CD4-positive, alpha-beta memory T cell (primary cell): ENCODE results near the gene FOXC1. TPM values are rescaled to one million over a fixed set of nuclear protein-coding genes. Genes with fewer than 3 reads are reported as not detected.

ENCODE experiments used
- CTCF ChIA-PET: fragments of 350-600 bp; sonication (Branson Sonifier 250); formaldehyde crosslinking; loops from one replicate; lab custom pipeline; 2021; ENCODE audit warnings: inconsistent platforms; ENCODE audit not compliant: partially characterized antibody; lab: Charles Lee
- POLR2A ChIA-PET: fragments of 350-600 bp; sonication (Branson Sonifier 250); formaldehyde crosslinking; loops from one replicate; lab custom pipeline; 2021; ENCODE audit not compliant: partially characterized antibody; lab: Charles Lee
- DNase-seq, 5 donors: peaks; one replicate each; pipeline versions ENCODE4 v3.0.0 to v3.0.0-alpha.2; 2020 to 2022; ENCODE audit warnings: mixed read lengths in 1 of 5
- H3K27ac ChIP-seq: one replicate; pipeline ENCODE4 v1.7.0; 2013; ENCODE audit warnings: low read depth, low read length
- H3K27me3 ChIP-seq: 2 replicates; pipeline ENCODE4 v1.7.0; 2013; ENCODE audit warnings: mild to moderate bottlenecking, low read length, moderate library complexity; ENCODE audit not compliant: insufficient read depth
- H3K36me3 ChIP-seq: 2 replicates; pipeline ENCODE4 v1.7.0; 2013; ENCODE audit warnings: mild to moderate bottlenecking, low read length, moderate library complexity; ENCODE audit not compliant: insufficient read depth
- H3K4me1 ChIP-seq: 2 replicates; pipeline ENCODE4 v1.7.0; 2013; ENCODE audit warnings: mild to moderate bottlenecking, low read length, moderate library complexity; ENCODE audit not compliant: insufficient read depth
- H3K4me3 ChIP-seq, 2 donors: one replicate each; pipeline ENCODE4 v1.7.0; 2013; ENCODE audit warnings: low read length in 2 of 2, mild to moderate bottlenecking in 1 of 2
- H3K9me3 ChIP-seq, 2 donors: one replicate each; pipeline ENCODE4 v1.7.0; 2013; ENCODE audit warnings: low read length in 2 of 2, control low read depth in 1 of 2; ENCODE audit not compliant: control insufficient read depth in 1 of 2
- H3K27ac Mint-ChIP-seq, 7 donors: one replicate each; pipeline ENCODE4 v1.8.0; 2020 to 2021; ENCODE audit warnings: mixed read lengths in 7 of 7, mild to moderate bottlenecking in 6 of 7, inconsistent platforms in 3 of 7, moderate library complexity in 3 of 7
- H3K27me3 Mint-ChIP-seq, 2 donors: one replicate each; pipeline ENCODE4 v1.8.0; 2020 to 2021; ENCODE audit warnings: mixed read lengths in 2 of 2
- H3K36me3 Mint-ChIP-seq, 2 donors: one replicate each; pipeline ENCODE4 v1.8.0; 2020 to 2021; ENCODE audit warnings: mixed read lengths in 2 of 2, inconsistent platforms in 1 of 2, mild to moderate bottlenecking in 1 of 2
- H3K4me1 Mint-ChIP-seq, 4 donors: one replicate each; pipeline ENCODE4 v1.8.0; 2020 to 2021; ENCODE audit warnings: mixed read lengths in 4 of 4, mild to moderate bottlenecking in 1 of 4
- H3K4me3 Mint-ChIP-seq, 8 donors: one replicate each; pipeline ENCODE4 v1.8.0; 2020 to 2021; ENCODE audit warnings: mixed read lengths in 8 of 8, mild to moderate bottlenecking in 7 of 8, moderate library complexity in 6 of 8, inconsistent platforms in 3 of 8
- H3K9me3 Mint-ChIP-seq, 8 donors: one replicate each; pipeline ENCODE4 v1.8.0; 2020 to 2021; ENCODE audit warnings: mixed read lengths in 8 of 8, mild to moderate bottlenecking in 5 of 8, inconsistent platforms in 3 of 8, moderate library complexity in 1 of 8
- intact Hi-C: fragments of 100-400 bp; cut with micrococcal nuclease; formaldehyde crosslinking; loops from one replicate; pipeline ENCODE4 v1.15.1; 2023
- polyA plus RNA-seq, 2 donors: library from polyadenylated mRNA; unstranded; fragments of 300-500 nt; fragmentation: Illumina TruSeq; gene quantifications; one replicate each; pipeline ENCODE4 v1.2.3, GENCODE V29; 2021
- total RNA-seq, 2 experiments: library from RNA; stranded (reverse); gene quantifications; one replicate each; pipeline ENCODE4 v1.2.3, GENCODE V29; 2021

The FOXC1 gene
- total and polyA plus RNA-seq, 4 experiments from 2014 or later, result not detected

GRCh38 chr6:1594445-1595200 is 15.1 kb upstream of the FOXC1 start:
- H3K27me3 ChIP-seq, result peaks cover 23% of the 10 kb centered on the region
- no peaks in the 10 kb centered on the region for H3K9me3 ChIP-seq
- Mint-ChIP-seq H3K9me3 (no peaks in the 10 kb centered on the region), H3K4me3 (no peak overlapping the region), H3K4me1 (peaks cover 0 to 4% (median 3%) of the 10 kb centered on the region in 4 donors), H3K27me3 (peaks cover 41 to 43% of the 10 kb centered on the region in 2 donors), H3K27ac (no peak overlapping the region), H3K36me3 (no peaks in the 10 kb centered on the region)
- no peaks in the 10 kb centered on the region for H3K36me3 ChIP-seq
- no peak for DNase-seq
- peaks cover 5% of the 10 kb centered on the region for H3K4me1 ChIP-seq
- no peak overlapping the region for H3K4me3 ChIP-seq
- ChIA-PET CTCF (interaction anchor here (1.0 to 10.2 kb wide), 17 partner anchors 7 to 1156 kb away, joined by 3 to 216 read pairs (median 7); partner anchors contain the start of genes FOXC1 and MYLK4), POLR2A (no interaction called here)
- intact Hi-C loops, result loop anchor here (10.0 kb wide), 1 partner anchor 950 kb away; no protein-coding TSS in a partner anchor
- no peak overlapping the region for H3K27ac ChIP-seq

GRCh38 chr6:1595271-1596087 is 14.2 kb upstream of the FOXC1 start:
- Mint-ChIP-seq H3K4me1 (peaks cover 0 to 4% (median 3%) of the 10 kb centered on the region in 4 donors), H3K36me3 (no peaks in the 10 kb centered on the region), H3K9me3 (no peaks in the 10 kb centered on the region), H3K4me3 (no peak overlapping the region), H3K27ac (peak overlapping the region in 1 of 7 donors; percentile 59), H3K27me3 (peaks cover 47 to 50% of the 10 kb centered on the region in 2 donors)
- DNase-seq, result no peak
- ChIA-PET CTCF (interaction anchor here (0.8 to 10.2 kb wide), 39 partner anchors 8 to 1163 kb away, joined by 3 to 216 read pairs (median 5); partner anchors contain the start of genes FOXC1 and MYLK4), POLR2A (interaction anchor here (0.7 to 1.4 kb wide), 2 partner anchors 71 to 1039 kb away, joined by 3 read pairs; no protein-coding TSS in a partner anchor)
- no peaks in the 10 kb centered on the region for H3K36me3 ChIP-seq
- H3K9me3 ChIP-seq, result no peaks in the 10 kb centered on the region
- intact Hi-C loops, result loop anchor here (1.0 to 10.0 kb wide), 6 partner anchors 71 to 1155 kb away; partner anchors contain the start of gene MYLK4
- H3K27me3 ChIP-seq, result peaks cover 28% of the 10 kb centered on the region
- no peak overlapping the region for H3K27ac ChIP-seq
- peaks cover 5% of the 10 kb centered on the region for H3K4me1 ChIP-seq
- H3K4me3 ChIP-seq, result no peak overlapping the region

GRCh38 chr6:1596088-1596852 is 13.4 kb upstream of the FOXC1 start:
- POLR2A ChIA-PET, result interaction anchor here (0.7 to 1.4 kb wide), 2 partner anchors 72 to 1038 kb away, joined by 3 read pairs; no protein-coding TSS in a partner anchor
- no peaks in the 10 kb centered on the region for H3K9me3 ChIP-seq
- H3K4me3 ChIP-seq, result no peak overlapping the region
- H3K36me3 Mint-ChIP-seq, result no peaks in the 10 kb centered on the region
- peaks cover 5% of the 10 kb centered on the region for H3K4me1 ChIP-seq
- CTCF ChIA-PET, result interaction anchor here (0.6 to 10.2 kb wide), 48 partner anchors 9 to 1168 kb away, joined by 3 to 216 read pairs (median 4); partner anchors contain the start of genes FOXC1 and MYLK4
- peak overlapping the region in 2 of 8 donors; percentile 32 to 39 for H3K4me3 Mint-ChIP-seq
- peak overlapping the region in 1 of 7 donors; percentile 59 for H3K27ac Mint-ChIP-seq
- H3K4me1 Mint-ChIP-seq, result peaks cover 0 to 4% (median 3%) of the 10 kb centered on the region in 4 donors
- no peaks in the 10 kb centered on the region for H3K9me3 Mint-ChIP-seq
- intact Hi-C loops, result loop anchor here (1.0 to 10.0 kb wide), 6 partner anchors 71 to 1154 kb away; partner anchors contain the start of gene MYLK4
- H3K36me3 ChIP-seq, result no peaks in the 10 kb centered on the region
- no peak overlapping the region for H3K27ac ChIP-seq
- H3K27me3 ChIP-seq, result peaks cover 32% of the 10 kb centered on the region
- DNase-seq, result peak in 4 of 5 donors; percentile 59 to 68 (median 63)
- peaks cover 52 to 58% of the 10 kb centered on the region in 2 donors for H3K27me3 Mint-ChIP-seq

DNA sequence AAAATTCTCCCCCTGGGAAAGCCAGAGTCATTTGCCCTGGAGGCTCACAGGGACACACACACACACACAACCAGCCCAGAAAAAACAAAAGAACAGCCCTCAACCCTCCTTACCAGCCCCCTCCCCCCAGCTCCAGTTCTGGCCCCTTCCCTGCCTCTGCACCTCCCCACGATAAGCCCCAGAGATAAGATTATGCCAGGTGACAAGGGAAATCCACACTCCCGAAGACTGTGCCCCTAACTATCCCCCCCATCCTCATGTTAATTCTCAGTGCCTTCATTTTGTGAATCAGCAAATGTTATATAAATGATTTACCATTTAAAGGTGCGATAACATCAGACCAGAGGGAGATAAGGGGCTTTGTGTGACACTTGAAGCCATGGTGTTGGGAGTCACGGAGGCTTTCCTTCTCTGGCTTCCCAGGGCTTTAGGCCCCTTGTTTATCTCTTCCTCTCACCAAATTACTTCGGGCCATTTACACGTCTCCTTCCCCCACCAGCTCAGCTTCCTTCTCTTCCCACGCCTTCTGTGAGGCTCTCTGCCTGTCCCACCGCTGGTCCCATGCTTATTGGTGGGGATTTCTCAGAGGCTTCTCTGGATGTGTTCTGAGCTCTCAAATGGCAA is 12.5 kb upstream of the FOXC1 start:
- CTCF ChIA-PET, result interaction anchor here (0.6 to 10.2 kb wide), 42 partner anchors 9 to 1159 kb away, joined by 3 to 216 read pairs (median 6); partner anchors contain the start of genes FOXC1 and MYLK4
- H3K27me3 ChIP-seq, result peaks cover 35% of the 10 kb centered on the region
- Mint-ChIP-seq H3K4me3 (peak overlapping the region in 2 of 8 donors; percentile 38 to 52), H3K36me3 (no peaks in the 10 kb centered on the region), H3K9me3 (no peaks in the 10 kb centered on the region), H3K27me3 (peaks cover 53 to 62% of the 10 kb centered on the region in 2 donors), H3K4me1 (peaks cover 0 to 4% (median 3%) of the 10 kb centered on the region in 4 donors), H3K27ac (peak overlapping the region in 1 of 7 donors; percentile 83)
- H3K4me3 ChIP-seq, result no peak overlapping the region
- POLR2A ChIA-PET, result no interaction called here
- peaks cover 5% of the 10 kb centered on the region for H3K4me1 ChIP-seq
- intact Hi-C loops, result loop anchor here (2.0 to 10.0 kb wide), 2 partner anchors 72 to 948 kb away; no protein-coding TSS in a partner anchor
- no peak overlapping the region for H3K27ac ChIP-seq
- no peaks in the 10 kb centered on the region for H3K36me3 ChIP-seq
- no peaks in the 10 kb centered on the region for H3K9me3 ChIP-seq
- no peak for DNase-seq

- DNase-seq, result no peak
- H3K27ac Mint-ChIP-seq, result no peak overlapping the region
- H3K9me3 ChIP-seq, result no peaks in the 10 kb centered on the region
- H3K27ac ChIP-seq, result no peak overlapping the region
- peaks cover 5% of the 10 kb centered on the region for H3K4me1 ChIP-seq
- H3K36me3 Mint-ChIP-seq, result no peaks in the 10 kb centered on the region
- CTCF ChIA-PET, result interaction anchor here (0.7 to 10.2 kb wide), 15 partner anchors 9 to 1153 kb away, joined by 3 to 216 read pairs (median 13); partner anchors contain the start of gene MYLK4
- H3K27me3 ChIP-seq, result peaks cover 39% of the 10 kb centered on the region
- H3K9me3 Mint-ChIP-seq, result no peaks in the 10 kb centered on the region
- H3K36me3 ChIP-seq, result no peaks in the 10 kb centered on the region
- no peak overlapping the region for H3K4me3 ChIP-seq
- no peak overlapping the region for H3K4me3 Mint-ChIP-seq
- peaks cover 57 to 64% of the 10 kb centered on the region in 2 donors for H3K27me3 Mint-ChIP-seq
- POLR2A ChIA-PET, result no interaction called here
- intact Hi-C loops, result loop anchor here (2.0 to 10.0 kb wide), 2 partner anchors 73 to 947 kb away; no protein-coding TSS in a partner anchor
- H3K4me1 Mint-ChIP-seq, result peaks cover 0 to 4% (median 3%) of the 10 kb centered on the region in 4 donors
These were observed 11.8 kb upstream of the FOXC1 start for GRCh38 chr6:1597924-1598323.

DNA sequence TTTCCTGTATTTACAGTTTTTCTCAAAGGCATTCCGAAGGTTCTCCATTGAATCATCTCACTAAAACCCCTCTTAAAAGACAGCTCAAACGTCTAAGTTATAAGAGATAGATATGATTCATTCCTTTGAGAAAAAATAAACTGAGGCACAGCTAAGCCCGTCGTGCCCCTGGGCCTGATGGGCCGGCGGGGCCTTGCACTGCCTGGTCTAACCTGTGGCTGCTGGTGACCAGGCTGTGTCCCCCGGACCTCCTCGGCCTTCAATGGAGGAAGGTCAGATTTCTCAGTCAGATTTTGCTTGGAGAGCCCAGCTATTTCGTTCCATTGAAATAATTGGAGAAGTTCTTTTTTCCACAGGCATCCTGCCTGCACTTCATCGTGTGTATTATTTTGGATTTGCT is 11.3 kb upstream of the FOXC1 start:
- no peak overlapping the region for H3K4me3 ChIP-seq
- no peaks in the 10 kb centered on the region for H3K36me3 ChIP-seq
- ChIA-PET POLR2A (no interaction called here), CTCF (interaction anchor here (1.0 to 10.2 kb wide), 12 partner anchors 8 to 1152 kb away, joined by 3 to 216 read pairs (median 17); partner anchors contain the start of gene MYLK4)
- Mint-ChIP-seq H3K9me3 (peaks cover 0 to 2% (median 0%) of the 10 kb centered on the region in 8 donors), H3K36me3 (no peaks in the 10 kb centered on the region), H3K4me3 (no peak overlapping the region), H3K27me3 (peaks cover 61 to 68% of the 10 kb centered on the region in 2 donors), H3K27ac (no peak overlapping the region), H3K4me1 (peaks cover 0 to 4% (median 3%) of the 10 kb centered on the region in 4 donors)
- H3K27me3 ChIP-seq, result peaks cover 39% of the 10 kb centered on the region
- intact Hi-C loops, result loop anchor here (10.0 kb wide), 1 partner anchor 946 kb away; no protein-coding TSS in a partner anchor
- no peak overlapping the region for H3K27ac ChIP-seq
- peaks cover 5% of the 10 kb centered on the region for H3K4me1 ChIP-seq
- DNase-seq, result no peak
- no peaks in the 10 kb centered on the region for H3K9me3 ChIP-seq
